Pons (tissue), 1 donor: ENCODE data around the gene STUM.
"Not testable (repeated sequence)": the region's sequence is repeated elsewhere in the genome, so short reads cannot be mapped to it uniquely, and the experiment has no call there.

Experiments used
- DNase-seq: peaks from one replicate; pipeline ENCODE4 v3.0.0-alpha.2; 2016; ENCODE audit warnings: low spot score

Gene STUM, protein sequence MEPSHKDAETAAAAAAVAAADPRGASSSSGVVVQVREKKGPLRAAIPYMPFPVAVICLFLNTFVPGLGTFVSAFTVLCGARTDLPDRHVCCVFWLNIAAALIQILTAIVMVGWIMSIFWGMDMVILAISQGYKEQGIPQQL

GRCh38 chr1:226548256-226549093 is at the start of gene STUM:
TSS of gene STUM (plus strand) at chr1:226548764. CDS start at chr1:226548905, 141 bp downstream.
- no peak for DNase-seq

GRCh38 chr1:226499699-226500098 is 48.9 kb upstream of the STUM start:
- DNase-seq: not testable (repeated sequence)

GRCh38 chr1:226506021-226506420 is 42.5 kb upstream of the STUM start:
- DNase-seq: no peak

GRCh38 chr1:226506921-226507320 is 41.6 kb upstream of the STUM start:
- DNase-seq: no peak

DNA sequence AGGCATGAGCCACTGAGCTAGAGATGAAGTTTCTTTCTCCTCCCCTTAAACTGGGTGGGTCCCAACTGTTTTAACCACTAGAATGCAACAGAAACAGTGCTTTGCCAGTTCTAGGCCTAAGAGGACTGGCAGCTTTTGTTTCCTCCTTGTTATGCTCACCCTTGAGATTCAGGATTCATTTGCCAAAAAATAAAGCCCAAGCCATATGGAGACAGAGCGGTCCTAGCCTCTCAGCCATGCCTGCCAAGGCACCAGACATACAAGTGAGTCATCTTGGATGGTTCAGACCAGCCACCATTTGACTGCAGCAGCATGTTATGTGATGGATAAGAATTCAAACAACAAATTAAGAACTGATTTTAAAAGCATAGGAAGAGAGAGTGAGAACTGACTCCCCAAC is 38.1 kb upstream of the STUM start:
- DNase-seq: peak; percentile 18

- DNase-seq: no peak
Measured at GRCh38 chr1:226511296-226511695, 37.3 kb upstream of the STUM start.

GRCh38 chr1:226512076-226512728 is 36.4 kb upstream of the STUM start:
- no peak for DNase-seq

DNA sequence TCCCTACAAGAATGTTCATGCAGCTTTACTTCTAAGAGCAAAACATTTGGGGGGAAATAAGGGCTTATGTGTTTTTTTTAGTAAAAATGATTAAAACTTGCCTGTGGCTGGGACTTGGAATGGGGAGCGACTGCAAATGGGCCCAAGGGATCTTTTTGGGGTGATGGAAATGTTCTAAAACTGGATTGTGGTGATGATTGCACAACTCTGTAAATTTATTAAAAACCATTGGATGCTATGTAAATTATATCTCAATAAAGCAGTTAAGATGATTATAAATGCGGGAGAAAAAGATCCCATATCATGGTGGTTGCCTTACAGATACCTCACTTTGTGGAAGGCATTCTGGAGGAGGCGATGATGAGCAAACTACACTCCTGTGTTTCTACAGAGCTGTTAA is 30.2 kb upstream of the STUM start:
- no peak for DNase-seq

- no peak for DNase-seq
Measured at GRCh38 chr1:226519135-226519534, 29.4 kb upstream of the STUM start.

DNA sequence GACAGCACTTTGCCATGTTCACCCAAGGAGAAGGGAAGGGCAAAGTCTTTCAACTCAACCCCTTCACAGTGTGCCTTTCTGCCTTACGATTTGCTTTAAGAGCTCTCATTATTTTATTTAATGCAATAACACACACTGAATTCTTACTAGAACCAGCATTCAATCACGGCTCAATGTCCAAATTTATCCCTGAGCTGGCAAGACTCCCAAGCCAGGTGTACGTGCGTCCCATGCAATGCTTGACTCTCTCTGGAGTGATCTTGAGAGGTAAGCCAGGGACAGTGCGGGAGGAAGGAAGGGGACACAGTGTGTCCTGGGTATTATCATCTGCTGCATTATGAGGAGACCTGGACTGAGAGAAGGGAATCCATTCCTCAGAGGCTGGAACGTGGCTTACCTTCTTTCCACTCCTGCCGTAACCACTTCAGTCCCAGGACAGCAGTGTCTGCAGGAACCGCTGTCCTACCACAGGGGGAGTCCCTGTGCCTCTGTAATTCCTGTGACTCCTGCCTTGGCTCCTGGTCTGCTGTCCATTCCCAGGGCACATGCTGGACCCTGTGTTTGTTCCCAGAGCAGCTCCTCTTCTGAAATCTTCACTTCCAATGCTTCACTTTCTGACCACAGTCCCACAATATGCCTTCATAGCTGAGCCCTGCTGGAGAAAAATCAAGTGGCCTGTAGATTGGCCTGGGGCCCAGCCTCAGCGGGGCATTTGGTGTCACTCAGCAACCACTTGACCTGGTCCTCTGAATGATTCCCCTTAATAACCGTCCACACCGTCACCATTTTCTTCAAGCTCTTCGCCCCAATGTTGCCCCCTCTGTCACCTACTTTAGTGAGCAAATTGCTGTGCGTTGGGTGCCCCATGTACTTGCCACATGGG is 28.6 kb upstream of the STUM start:
- DNase-seq: no peak

- no peak for DNase-seq
Measured at GRCh38 chr1:226520640-226521355, 27.8 kb upstream of the STUM start.

DNA sequence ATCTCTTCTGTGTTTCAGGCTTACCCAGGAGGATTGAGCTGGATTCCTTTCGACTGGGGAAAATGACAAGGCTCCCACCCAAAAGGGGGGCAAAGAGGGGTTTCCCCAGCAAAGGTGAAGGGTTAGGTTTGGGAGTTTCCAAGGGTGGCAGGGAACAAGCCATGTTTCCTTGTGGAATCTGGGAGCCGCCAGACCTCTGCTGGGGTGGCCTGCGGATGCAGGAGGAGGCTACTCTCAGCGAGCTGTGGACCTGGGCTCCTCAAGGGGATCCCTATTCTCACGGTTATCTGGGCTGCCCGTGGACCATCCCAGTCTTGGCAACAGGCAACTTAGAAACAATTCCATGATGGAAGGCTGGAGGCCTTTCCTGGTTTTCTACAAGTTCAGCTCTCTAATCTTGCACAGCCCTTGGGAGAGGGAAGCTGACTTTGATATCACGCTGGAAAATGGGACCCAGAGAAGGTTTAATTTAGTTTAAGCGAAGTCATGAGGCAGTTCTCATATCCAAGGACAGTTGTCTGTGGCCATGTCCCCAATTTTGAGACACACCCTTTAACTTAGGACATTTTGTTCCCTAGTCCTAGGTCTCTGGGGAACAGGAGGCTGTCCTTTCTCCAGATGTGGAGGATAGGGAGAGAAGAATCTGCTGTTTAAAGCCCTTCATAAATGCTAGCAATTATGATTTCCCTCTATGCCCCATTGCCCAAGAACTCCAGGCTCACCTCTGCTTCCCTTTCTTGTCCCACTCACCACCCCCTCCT is 24.7 kb upstream of the STUM start:
- DNase-seq: no peak

GRCh38 chr1:226524547-226524946 is 24.0 kb upstream of the STUM start:
- no peak for DNase-seq

DNA sequence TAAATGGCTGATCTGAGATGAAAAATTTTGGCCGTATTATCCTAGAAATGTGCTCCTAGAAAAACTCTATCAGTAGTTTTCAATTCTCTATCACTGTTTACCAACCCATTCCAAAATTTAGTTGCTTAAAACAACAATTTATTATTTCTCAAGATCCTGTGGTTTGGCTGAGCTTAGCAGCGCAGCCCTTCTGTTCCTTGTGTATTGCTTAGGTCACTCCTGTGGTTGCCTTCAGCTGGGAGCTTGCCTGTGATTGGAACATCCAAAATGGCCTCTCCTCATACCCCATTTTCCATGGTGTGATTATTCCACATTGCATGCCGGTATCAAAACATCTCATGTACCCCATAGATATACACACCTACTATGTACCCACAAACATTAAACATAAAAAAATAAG is 22.8 kb upstream of the STUM start:
- no peak for DNase-seq

DNA sequence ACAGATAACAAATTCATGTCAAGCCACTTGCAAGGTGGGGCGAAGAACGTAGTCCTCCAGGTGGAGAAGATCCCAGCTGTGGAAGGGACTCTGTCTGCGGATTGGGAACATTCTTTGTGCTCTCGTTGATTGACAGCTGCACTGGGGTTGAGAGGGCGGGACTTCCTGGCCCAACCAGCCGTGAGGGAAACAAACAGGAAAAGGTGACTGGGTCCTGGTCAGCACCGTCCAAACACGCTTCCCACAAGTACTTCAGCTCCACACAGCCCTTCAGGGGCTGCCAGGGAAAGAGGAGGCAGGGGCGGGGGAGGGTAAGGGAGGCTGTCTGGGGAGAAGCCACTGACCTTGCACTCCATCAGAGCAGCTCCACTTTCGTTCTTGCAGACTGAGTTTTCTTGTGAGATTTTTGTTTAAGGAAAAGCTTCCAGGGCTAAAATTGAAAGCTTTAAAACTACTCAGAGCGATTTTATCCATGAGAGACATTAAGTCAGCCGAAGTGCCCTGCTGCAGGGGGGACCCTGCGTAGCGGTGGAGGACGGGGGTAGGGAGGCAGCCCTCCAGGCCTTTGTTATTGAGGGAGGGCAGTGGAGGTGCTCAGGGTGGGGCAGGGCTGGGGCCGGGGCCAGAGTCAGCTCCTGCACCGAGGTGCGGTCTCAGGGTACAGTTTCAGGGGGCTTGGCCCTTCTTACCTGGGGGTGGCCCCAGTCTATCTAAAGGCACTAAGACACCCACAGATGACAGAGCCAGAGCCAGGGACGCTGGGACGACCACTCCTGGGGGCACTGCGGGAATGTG is 21.6 kb upstream of the STUM start:
- DNase-seq: no peak

GRCh38 chr1:226529891-226530290 is 18.7 kb upstream of the STUM start:
- DNase-seq: no peak

GRCh38 chr1:226530591-226530990 is 18.0 kb upstream of the STUM start:
- DNase-seq: no peak

DNA sequence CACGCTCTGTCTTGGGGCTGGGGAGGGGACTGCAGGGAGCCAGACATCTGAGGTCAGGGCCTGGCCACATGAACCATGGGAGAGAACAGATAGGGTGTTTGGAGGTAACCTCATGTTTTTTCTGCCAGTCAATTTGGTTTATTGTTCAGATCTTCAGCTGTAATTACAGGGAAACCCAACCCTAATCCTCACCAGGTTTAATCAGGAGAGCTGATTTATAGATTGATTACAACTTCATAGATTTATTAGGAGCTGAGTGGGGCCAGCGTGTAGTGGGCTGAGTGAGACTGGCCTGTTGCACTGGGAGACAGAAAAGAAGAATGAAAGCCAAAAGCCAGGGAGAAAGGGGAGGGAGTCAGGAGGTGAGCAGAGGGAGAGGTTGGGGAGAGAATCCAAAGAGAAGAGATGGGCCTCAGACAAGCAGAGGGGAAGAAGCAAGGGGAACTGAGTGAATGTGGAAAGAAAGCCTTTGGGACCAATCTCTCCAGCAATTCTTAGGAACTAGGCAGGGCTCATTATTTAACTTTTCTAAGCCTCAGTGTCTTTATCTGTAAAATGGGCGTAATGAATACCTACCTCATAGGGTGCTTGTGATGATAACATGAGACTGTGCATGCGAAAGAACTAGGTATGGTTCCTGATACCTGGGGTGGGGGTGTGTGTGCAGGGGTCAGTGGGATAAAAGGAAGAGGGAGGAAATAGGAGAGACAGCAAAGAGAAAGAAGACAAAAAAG is 17.0 kb upstream of the STUM start:
- no peak for DNase-seq

DNA sequence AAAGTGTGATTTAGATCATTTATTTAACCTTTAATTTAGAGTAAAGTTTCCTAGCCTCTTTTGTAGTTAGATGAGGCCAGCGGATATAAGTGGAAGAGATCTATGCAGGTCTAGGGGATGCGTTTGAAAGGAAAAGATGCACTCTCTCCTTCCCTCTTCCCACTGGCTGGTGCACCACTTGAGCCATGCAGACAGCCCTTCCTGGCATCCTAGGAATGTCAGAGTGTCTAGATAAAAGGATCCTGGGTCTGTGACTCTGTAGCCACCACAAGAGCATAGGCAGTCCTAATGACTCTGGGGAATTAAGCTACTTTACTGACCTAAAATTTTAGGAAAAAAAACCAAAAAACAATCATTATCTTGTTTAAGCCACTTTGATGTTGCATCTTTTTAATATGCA is 16.0 kb upstream of the STUM start:
- DNase-seq: no peak
